ENCODE results near the gene ITGB8. TPM values are rescaled to one million over a fixed set of nuclear protein-coding genes. Genes with fewer than 3 reads are reported as not detected.

The ITGB8 gene
- total and polyA plus RNA-seq, 9 of the 15 experiments (the other 6 are each of a cell fraction or from before 2014, with no cell fraction given): under 0.01 to 0.03 (median 0.02) TPM; not detected in 6

DNA sequence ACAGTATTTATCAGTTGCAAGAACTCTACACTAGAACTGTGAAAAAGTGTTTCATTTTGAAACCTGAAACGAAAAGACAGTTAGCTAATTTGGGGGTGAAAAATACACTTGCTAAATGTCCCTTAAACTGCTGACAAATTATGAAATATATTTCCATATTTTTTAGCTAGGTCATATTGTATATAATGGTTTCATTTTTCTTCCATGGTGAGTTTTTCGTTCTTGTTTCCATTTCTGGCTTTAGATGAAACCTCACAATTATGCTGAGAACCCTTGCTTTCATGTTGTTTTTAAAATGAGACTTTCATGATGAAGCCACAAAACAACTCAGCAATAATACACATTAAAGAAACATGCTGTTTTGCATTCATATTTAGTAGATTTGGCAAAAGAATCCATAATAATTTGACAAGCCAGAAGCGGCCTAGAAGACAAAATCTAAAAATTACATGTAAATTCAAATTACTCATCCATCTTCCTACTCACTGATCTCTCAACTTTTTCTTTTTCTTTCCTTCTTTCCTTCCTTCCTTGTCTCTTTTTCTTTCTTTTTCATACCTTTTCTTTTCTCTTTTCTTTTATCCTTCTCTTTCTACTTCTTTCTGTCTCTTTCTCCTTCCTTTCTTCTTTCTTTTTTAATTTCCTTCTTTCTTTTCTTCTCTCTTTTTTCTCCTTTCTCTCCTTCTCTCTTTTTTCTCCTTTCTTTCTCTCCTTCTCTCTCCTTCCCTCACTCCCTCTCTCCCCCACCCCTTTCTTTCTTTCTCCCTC is 46.5 kb upstream of the ITGB8 start (continued):
- TF ChIP-seq, protein P1, sequence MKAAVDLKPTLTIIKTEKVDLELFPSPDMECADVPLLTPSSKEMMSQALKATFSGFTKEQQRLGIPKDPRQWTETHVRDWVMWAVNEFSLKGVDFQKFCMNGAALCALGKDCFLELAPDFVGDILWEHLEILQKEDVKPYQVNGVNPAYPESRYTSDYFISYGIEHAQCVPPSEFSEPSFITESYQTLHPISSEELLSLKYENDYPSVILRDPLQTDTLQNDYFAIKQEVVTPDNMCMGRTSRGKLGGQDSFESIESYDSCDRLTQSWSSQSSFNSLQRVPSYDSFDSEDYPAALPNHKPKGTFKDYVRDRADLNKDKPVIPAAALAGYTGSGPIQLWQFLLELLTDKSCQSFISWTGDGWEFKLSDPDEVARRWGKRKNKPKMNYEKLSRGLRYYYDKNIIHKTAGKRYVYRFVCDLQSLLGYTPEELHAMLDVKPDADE (conservative IDR thresholded peaks at IDR 0.05; ENCODE audit: control insufficient read depth, low read depth, low read length): no peak
- peak; percentile 36; the same call in 1 of the 2 replicates for TF ChIP-seq CC2D1A (IDR thresholded peaks at IDR 0.05)
- peak; percentile 88 for TF ChIP-seq BRD9 (IDR thresholded peaks at IDR 0.05; ENCODE audit: low read depth, partially characterized antibody)
- no peak for TF ChIP-seq ZNF436 (CRISPR knock-in tag; IDR thresholded peaks at IDR 0.05)

DNA sequence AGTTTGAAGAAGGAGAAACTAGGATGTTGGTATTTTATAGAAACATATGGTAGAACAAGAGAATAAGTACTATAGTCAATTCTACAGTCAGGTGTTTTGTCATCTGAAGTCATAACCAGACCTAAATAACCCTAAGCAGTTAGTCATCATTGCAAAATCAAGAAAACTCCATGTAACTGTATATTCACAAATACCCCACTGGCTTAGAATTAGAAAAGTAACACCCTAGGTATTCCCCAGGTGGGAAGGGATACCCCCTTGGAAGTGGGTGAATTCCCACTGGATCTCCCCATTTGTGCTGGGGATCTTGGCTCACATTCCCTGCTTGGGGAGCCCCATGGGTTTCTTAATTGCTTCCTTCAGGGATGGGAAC is 45.9 kb upstream of the ITGB8 start:
- no peaks in the 10 kb centered on the region for H3K79me2 ChIP-seq (ENCODE audit: control insufficient read depth, insufficient read depth, low read length)
- ChIA-PET CTCF (ENCODE audit: low intra/inter-chr PET ratio) (no interaction called here), POLR2A (interaction anchor here (1.1 kb wide), 1 partner anchor 116 kb away, joined by 3 read pairs; no protein-coding TSS in a partner anchor)
- no peak overlapping the region for H3K4me2 ChIP-seq (ENCODE audit: insufficient read depth, low read length)
- H3K9ac ChIP-seq (ENCODE audit: insufficient read depth in 1 of 2, low read depth in 2 of 2, low read length in 2 of 2): no peak overlapping the region
- no TSS peak for BruUV-seq (replicated peaks)
- no peaks in the 10 kb centered on the region; the same call in 1 of the 2 replicates for H3K9me3 ChIP-seq (replicated peaks; ENCODE audit: control insufficient read depth, insufficient read depth, low read depth, low read length)
- FAIRE-seq: no peak
- no peak for ATAC-seq
- DNase-seq (ENCODE audit: extremely low read depth in 1 of 4, low spot score in 3 of 4): no peak
- intact Hi-C loops (cut with micrococcal nuclease): no loop called here
- no peak overlapping the region for H3K27ac ChIP-seq (ENCODE audit: extremely low read depth, low read depth, low read length)
- H3K4me1 ChIP-seq (replicated peaks in 1 of 2; ENCODE audit: control insufficient read depth in 2 of 2, insufficient read depth in 2 of 2, low read length in 2 of 2): no peaks in the 10 kb centered on the region
- no peaks in the 10 kb centered on the region for H3K9me1 ChIP-seq (ENCODE audit: control insufficient read depth, insufficient read depth, low read length)
- no peak overlapping the region for H3K4me3 ChIP-seq
- peak overlapping the region; percentile 12; the same call in 1 of the 2 replicates for H2AFZ ChIP-seq (ENCODE audit: low read depth, low read length)
- in situ Hi-C loops (cut with MboI): no loop called here
- H3K27me3 ChIP-seq (ENCODE audit: control insufficient read depth in 2 of 2, insufficient read depth in 2 of 2, low read length in 2 of 2): no peaks in the 10 kb centered on the region
- no peaks in the 10 kb centered on the region for H4K20me1 ChIP-seq (replicated peaks; ENCODE audit: control insufficient read depth, insufficient read depth, low read length)
- H3K36me3 ChIP-seq (ENCODE audit: control insufficient read depth, insufficient read depth, low read length): no peaks in the 10 kb centered on the region
- TF ChIP-seq ELF1 (tag; IDR thresholded peaks at IDR 0.05): no peak
- TF ChIP-seq, protein P2, sequence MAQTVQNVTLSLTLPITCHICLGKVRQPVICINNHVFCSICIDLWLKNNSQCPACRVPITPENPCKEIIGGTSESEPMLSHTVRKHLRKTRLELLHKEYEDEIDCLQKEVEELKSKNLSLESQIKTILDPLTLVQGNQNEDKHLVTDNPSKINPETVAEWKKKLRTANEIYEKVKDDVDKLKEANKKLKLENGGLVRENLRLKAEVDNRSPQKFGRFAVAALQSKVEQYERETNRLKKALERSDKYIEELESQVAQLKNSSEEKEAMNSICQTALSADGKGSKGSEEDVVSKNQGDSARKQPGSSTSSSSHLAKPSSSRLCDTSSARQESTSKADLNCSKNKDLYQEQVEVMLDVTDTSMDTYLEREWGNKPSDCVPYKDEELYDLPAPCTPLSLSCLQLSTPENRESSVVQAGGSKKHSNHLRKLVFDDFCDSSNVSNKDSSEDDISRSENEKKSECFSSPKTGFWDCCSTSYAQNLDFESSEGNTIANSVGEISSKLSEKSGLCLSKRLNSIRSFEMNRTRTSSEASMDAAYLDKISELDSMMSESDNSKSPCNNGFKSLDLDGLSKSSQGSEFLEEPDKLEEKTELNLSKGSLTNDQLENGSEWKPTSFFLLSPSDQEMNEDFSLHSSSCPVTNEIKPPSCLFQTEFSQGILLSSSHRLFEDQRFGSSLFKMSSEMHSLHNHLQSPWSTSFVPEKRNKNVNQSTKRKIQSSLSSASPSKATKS (CRISPR knock-in tag; IDR thresholded peaks at IDR 0.05): no peak
- TF ChIP-seq HNRNPUL1 (IDR thresholded peaks at IDR 0.05; ENCODE audit: low read length): no peak
- no peak for TF ChIP-seq GTF2A2 (tag; IDR thresholded peaks at IDR 0.05)
- TF ChIP-seq CCAR2 (IDR thresholded peaks at IDR 0.05; ENCODE audit: low read depth, low read length): no peak
- no peak for TF ChIP-seq ZC3H8 (IDR thresholded peaks at IDR 0.05)
- TF ChIP-seq, protein P3, sequence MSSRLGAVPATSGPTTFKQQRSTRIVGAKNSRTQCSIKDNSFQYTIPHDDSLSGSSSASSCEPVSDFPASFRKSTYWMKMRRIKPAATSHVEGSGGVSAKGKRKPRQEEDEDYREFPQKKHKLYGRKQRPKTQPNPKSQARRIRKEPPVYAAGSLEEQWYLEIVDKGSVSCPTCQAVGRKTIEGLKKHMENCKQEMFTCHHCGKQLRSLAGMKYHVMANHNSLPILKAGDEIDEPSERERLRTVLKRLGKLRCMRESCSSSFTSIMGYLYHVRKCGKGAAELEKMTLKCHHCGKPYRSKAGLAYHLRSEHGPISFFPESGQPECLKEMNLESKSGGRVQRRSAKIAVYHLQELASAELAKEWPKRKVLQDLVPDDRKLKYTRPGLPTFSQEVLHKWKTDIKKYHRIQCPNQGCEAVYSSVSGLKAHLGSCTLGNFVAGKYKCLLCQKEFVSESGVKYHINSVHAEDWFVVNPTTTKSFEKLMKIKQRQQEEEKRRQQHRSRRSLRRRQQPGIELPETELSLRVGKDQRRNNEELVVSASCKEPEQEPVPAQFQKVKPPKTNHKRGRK (tag; IDR thresholded peaks at IDR 0.05): peak; percentile 59
- TF ChIP-seq, protein P4, sequence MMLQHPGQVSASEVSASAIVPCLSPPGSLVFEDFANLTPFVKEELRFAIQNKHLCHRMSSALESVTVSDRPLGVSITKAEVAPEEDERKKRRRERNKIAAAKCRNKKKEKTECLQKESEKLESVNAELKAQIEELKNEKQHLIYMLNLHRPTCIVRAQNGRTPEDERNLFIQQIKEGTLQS (IDR thresholded peaks at IDR 0.05): peak; percentile 13; the same call in 1 of the 2 replicates
- TF ChIP-seq, protein P4 (CRISPR knock-in tag; conservative IDR thresholded peaks at IDR 0.05): no peak
